Ramos (cell line): ENCODE data around the gene HIVEP3.

ENCODE experiments used
- in situ Hi-C: fragments of 300-500 bp; cut with MboI; formaldehyde crosslinking; loops from one replicate; pipeline ENCODE4 v1.14.3; 2022; ENCODE audit warnings: low sequenced_read_pairs; ENCODE audit not compliant: unreplicated experiment

The HIVEP3 gene

GRCh38 chr1:41894808-41895483 lies 23.8 kb downstream of the HIVEP3 start:
- in situ Hi-C loops: no loop called here

- in situ Hi-C loops: no loop called here
Observed at GRCh38 chr1:41894101-41894807, 24.5 kb downstream of the HIVEP3 start.

- in situ Hi-C loops: no loop called here
Observed at GRCh38 chr1:41892301-41892781, 26.4 kb downstream of the HIVEP3 start.

- in situ Hi-C loops: no loop called here
Observed at GRCh38 chr1:41891199-41891896, 27.4 kb downstream of the HIVEP3 start.

- in situ Hi-C loops: no loop called here
Observed at GRCh38 chr1:41890825-41891198, 27.9 kb downstream of the HIVEP3 start.

- in situ Hi-C loops: no loop called here
Observed at GRCh38 chr1:41889506-41890414, 29.0 kb downstream of the HIVEP3 start.

- in situ Hi-C loops: no loop called here
Observed at GRCh38 chr1:41888756-41889155, 30.0 kb downstream of the HIVEP3 start.

- in situ Hi-C loops: no loop called here
Observed at GRCh38 chr1:41887365-41887764, 31.4 kb downstream of the HIVEP3 start.

GRCh38 chr1:41884256-41885230 lies 34.2 kb downstream of the HIVEP3 start:
- in situ Hi-C loops: no loop called here

- in situ Hi-C loops: no loop called here
Observed at GRCh38 chr1:41883507-41883906, 35.2 kb downstream of the HIVEP3 start.

- in situ Hi-C loops: no loop called here
Observed at GRCh38 chr1:41882486-41882885, 36.2 kb downstream of the HIVEP3 start.

GRCh38 chr1:41882068-41882477 lies 36.6 kb downstream of the HIVEP3 start:
- in situ Hi-C loops: no loop called here

- in situ Hi-C loops: no loop called here
Observed at GRCh38 chr1:41880950-41881885, 37.5 kb downstream of the HIVEP3 start.

GRCh38 chr1:41880261-41880660 lies 38.5 kb downstream of the HIVEP3 start:
- in situ Hi-C loops: no loop called here

GRCh38 chr1:41879617-41880016 lies 39.1 kb downstream of the HIVEP3 start:
- in situ Hi-C loops: no loop called here

GRCh38 chr1:41878911-41879310 lies 39.8 kb downstream of the HIVEP3 start:
- in situ Hi-C loops: no loop called here

- in situ Hi-C loops: no loop called here
Observed at GRCh38 chr1:41878495-41878894, 40.2 kb downstream of the HIVEP3 start.
